GM21717 (cell line): ENCODE results near the gene UGP2.
"Not testable (repeated sequence)": the region's sequence is repeated elsewhere in the genome, so short reads cannot be mapped to it uniquely, and the experiment has no call there.

Experiments
- ATAC-seq: cut with Tn5 transposase; IDR thresholded peaks from one replicate; pipeline ENCODE4 v1.9.1; 2021; ENCODE audit warnings: mild to moderate bottlenecking, moderate library complexity; ENCODE audit not compliant: unreplicated experiment

Gene UGP2

GRCh38 chr2:63837036-63837594 lies 4.6 kb upstream of the UGP2 start:
- no peak for ATAC-seq

GRCh38 chr2:63840081-63840784 lies 1.5 kb upstream of the UGP2 start:
- peak; percentile 30 for ATAC-seq

GRCh38 chr2:63840785-63841253 lies 877 bp upstream of the UGP2 start:
- ATAC-seq, result peak; percentile 93

- ATAC-seq, result no peak
Observed at GRCh38 chr2:63842149-63843061, 709 bp downstream of the UGP2 start.

- ATAC-seq, result no peak
Observed at GRCh38 chr2:63843093-63843492, 1.4 kb downstream of the UGP2 start.

- no peak for ATAC-seq
Observed at GRCh38 chr2:63843791-63844190, 2.1 kb downstream of the UGP2 start.

- no peak for ATAC-seq
Observed at GRCh38 chr2:63844616-63845015, 2.9 kb downstream of the UGP2 start.

GRCh38 chr2:63845866-63846265 lies 4.2 kb downstream of the UGP2 start:
- ATAC-seq, result no peak

GRCh38 chr2:63846487-63846886 lies 4.8 kb downstream of the UGP2 start:
- ATAC-seq, result no peak

GRCh38 chr2:63847571-63847970 lies 5.9 kb downstream of the UGP2 start:
- ATAC-seq, result not testable (repeated sequence)

- ATAC-seq, result no peak
Observed at GRCh38 chr2:63849381-63850203, 7.9 kb downstream of the UGP2 start.

- no peak for ATAC-seq
Observed at GRCh38 chr2:63850204-63850571, 8.5 kb downstream of the UGP2 start.

- ATAC-seq, result no peak
Observed at GRCh38 chr2:63850649-63851048, 9.0 kb downstream of the UGP2 start.

GRCh38 chr2:63851691-63852311 lies 10.1 kb downstream of the UGP2 start:
- no peak for ATAC-seq

GRCh38 chr2:63853527-63854310 lies 12.0 kb downstream of the UGP2 start:
- no peak for ATAC-seq

GRCh38 chr2:63855418-63856302 lies 14.0 kb downstream of the UGP2 start:
- no peak for ATAC-seq

- ATAC-seq, result no peak
Observed at GRCh38 chr2:63856303-63856603, 14.6 kb downstream of the UGP2 start.

- ATAC-seq, result no peak
Observed at GRCh38 chr2:63858291-63858690, 16.6 kb downstream of the UGP2 start.
